ENCODE results near the gene HYAL1.

- TF ChIP-seq CTCF (IDR thresholded peaks at IDR 0.05) (no peak), EP300 (IDR thresholded peaks at IDR 0.05) (no peak), POLR2A (IDR thresholded peaks at IDR 0.05) (peak in 1 of 2 donors; percentile 49)
Observed at GRCh38 chr3:50337175-50337861, 33.9 kb upstream of the HYAL1 start.
